ENCODE data around the gene FOXP1.

Gene FOXP1

GRCh38 chr3:71317749-71318457 is 265.6 kb downstream of the FOXP1 start:
- DNase-seq, result peak; percentile 26

DNA sequence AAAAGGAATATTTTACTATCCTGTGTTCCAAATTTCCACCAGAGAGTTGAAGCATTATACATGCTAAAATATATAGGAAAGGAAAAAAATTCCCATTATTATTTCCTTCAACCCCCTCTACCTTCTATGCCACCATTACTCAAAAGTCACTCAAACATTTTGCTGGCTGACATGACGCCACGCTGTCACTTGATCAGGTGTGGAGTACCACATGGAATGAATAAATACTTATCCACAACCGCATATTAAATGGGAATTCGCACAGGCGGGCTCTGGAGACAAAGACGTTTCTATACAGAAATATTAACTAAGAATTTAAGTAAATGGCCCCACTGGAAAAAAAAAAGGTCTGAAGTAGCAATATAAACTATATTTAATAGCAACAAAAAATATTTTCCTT is 266.4 kb downstream of the FOXP1 start:
- no peak for DNase-seq

DNA sequence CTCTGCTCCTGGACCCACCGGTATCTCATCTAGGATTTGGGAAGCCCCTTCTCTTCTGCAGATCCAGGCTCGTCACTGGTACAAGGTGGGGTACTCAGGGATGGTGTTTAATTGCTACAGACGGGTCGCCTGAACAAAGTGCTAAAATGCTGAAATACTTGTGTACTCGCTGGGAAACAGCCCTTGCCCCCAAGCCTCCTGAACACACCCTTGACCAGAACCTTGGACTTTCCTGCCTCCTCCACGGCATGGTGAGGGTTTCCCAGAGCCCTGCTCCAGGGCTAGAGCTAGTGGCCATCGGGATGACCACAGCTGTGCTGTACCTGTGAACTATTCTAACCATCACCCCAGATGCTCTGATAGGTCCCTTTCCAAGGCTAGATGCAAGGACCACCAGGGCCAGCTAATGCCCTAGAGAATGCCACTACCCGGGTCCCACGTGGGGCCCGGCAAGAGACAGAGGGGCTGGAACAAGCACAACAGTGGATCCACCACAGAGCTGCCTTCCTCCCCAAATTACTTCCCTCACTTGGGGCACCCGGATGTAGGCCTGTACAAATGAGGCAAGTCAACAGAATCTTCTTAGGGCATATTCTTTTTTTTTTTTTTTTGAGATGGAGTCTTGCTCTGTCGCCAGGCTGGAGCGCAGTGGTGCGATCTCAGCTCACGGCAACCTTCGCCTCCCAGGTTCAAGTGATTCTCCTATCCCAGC is 267.3 kb downstream of the FOXP1 start:
- DNase-seq, result no peak

DNA sequence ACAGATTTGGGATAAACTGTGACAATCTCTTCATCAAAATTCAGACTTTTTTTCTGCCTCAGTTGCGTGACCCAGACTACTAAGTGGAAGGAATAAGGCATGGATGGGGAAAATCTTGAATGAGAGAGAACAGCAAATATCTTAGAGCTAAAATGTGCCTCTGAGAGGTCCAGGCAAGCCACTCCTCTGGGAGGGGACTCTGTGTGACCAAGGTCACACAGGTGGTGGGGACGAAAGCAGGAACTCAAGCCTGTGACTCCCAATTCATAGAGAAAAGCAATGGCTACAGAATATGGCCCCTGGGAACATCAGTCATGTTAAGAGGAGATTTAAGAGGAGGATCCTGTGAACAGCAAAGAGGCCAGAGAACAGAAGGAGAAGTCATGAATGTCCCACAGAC is 268.1 kb downstream of the FOXP1 start:
- DNase-seq, result no peak

GRCh38 chr3:71313844-71314243 is 269.7 kb downstream of the FOXP1 start:
- no peak for DNase-seq

- no peak for DNase-seq
These were observed 271.1 kb downstream of the FOXP1 start for GRCh38 chr3:71312461-71312860.

DNA sequence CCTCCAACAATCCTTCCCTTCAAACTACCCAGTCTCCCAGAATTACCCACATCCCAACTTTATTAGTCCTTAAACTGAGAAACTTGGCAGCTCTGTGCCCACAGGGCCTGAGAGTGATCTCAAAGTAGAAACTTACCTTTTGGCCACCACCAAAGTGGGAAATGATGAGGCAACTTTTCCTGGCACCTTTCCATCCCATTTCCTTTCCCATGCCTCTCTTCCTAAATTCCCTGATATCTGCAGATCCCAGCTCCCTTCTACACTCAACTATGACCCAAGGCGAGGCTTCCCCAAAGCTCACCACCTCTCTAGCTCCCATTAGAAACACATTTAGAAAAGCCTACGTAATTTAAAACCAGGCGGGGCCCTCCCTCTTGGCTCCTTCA is 271.9 kb downstream of the FOXP1 start:
- DNase-seq, result no peak

DNA sequence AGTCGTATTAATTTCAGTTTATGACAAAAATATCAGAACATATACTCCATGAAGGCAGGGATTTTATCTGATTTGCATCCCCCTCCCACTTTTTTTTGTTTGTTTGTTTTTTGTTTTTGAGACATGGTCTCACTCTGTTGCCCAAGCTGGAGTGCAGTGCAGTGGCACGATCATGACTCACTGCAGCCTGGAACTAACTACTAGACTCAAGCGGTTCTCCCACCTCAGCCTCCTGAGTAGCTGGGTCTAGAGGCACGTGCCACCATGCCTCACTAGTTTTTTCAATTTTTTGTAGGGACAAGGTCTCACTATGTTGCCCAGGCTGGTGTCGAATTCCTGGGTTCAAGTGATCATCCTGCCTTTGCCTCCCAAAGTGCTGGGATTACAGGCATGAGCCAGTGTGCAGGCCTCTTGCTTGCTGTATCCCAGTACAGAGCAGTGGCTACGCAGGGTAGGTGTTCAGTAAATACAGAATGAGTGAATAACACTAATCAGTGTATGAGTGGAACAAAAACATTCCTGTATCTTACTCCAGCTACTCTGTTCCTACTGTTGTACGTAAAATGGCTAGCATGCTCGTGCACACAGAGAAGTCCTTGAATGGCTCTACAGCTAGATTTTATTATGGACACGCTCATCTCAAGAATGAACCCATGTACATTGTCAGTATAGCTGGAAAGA is 272.4 kb downstream of the FOXP1 start:
- no peak for DNase-seq

GRCh38 chr3:71310359-71310979 is 273.1 kb downstream of the FOXP1 start:
- no peak for DNase-seq

DNA sequence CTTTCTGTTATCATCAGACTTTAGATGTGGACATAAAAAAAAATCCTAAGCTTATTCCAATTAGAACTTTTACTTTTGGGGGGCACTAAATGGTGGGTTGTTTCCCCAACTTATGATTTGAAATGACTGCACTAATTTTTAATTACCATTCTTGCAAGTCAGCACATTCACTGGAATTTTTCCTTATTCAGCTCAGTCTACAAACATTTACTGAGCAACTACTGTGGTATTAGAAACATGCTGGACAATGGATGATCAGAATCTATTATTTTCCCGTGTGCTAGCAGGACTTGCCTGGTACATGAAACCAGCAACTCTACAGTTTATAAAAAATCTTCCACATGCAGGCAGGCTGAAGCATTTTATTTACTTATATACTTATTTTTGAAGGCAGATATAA is 273.6 kb downstream of the FOXP1 start:
- DNase-seq, result no peak

DNA sequence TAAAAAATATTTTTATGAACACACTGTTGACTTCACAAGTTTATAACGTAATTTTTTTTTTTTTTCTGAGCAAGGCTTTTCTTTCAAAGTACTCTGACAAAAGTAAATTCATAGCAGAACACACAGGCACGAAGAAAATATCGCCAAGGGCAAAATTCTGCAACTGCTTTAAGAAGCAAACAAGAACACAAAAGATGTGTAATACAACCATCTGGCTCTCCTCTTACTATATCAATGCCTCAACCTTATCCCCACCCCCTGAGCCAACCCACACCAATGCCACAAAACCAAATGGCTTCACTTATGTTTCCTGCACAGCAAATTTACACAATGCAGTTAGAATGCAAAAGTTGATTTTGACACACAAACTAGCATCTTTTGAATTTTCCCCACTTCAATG is 274.2 kb downstream of the FOXP1 start:
- no peak for DNase-seq

GRCh38 chr3:71308836-71309235 is 274.7 kb downstream of the FOXP1 start:
- DNase-seq, result no peak

GRCh38 chr3:71307991-71308697 is 275.4 kb downstream of the FOXP1 start:
- DNase-seq, result no peak

- no peak for DNase-seq
These were observed 278.0 kb downstream of the FOXP1 start for GRCh38 chr3:71305231-71306206.

DNA sequence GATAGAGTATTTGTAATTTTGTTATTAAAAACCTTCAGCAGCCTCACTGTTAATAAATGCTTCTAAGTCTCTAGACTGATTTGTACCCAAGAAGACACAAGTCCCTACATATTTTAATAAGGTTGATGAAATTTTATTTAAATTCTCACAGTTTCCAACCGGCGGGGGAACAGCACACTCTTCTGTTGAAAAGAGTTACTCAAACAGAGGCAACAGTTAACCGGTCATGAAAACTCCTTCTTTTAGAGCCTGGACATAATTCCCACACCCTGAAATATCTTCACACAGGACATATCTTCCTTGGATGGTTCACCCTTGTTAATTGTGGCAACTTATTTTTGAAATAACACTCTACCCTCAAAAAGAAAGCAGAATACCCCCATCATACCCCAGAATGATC is 278.8 kb downstream of the FOXP1 start:
- DNase-seq, result no peak

GRCh38 chr3:71304247-71304646 is 279.3 kb downstream of the FOXP1 start:
- no peak for DNase-seq

DNA sequence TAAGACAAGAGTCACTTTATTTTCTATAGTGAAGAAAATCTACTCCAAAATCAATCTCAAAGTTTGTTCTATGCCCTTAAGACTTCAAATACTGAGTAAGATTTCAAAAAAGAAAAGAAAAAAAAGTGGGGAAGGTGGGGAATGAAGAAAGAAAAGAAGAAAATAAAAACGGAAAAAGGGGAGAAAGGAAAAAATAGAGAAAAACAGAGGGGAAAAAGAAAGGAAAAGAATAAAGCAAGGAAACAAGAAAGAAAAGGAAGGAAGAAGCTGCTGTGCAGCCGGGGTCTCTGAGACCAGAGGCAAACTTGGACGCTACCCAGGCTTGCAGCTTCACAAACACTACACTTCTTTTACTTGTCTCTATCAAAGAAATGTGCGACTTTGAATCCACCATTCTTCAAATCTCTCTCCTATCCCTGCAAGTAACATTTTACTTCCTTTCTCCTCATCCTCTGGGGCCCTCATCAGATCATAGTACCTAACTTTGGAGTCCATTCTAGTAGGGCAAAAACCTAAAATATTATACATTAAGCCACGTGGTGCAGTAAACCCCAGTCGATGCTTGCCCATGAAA is 279.8 kb downstream of the FOXP1 start:
- DNase-seq, result no peak

DNA sequence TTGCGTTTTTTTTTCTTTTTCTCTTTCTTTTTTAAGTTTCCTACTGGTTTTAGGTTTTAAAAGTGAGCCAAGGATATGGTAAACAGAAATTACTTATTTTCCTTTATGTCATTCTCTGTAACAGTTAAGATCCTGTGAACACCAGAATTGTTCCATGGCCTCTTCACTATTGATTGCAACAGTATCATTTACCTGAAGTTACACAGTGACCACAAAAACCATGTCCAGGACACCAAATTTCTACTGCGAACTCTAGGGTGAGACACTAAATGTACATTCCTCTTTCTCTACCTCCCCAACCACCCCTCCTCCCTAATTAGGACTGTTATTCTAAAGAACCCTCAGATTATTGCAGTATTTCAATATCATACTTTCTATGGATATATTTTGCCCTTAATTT is 280.9 kb downstream of the FOXP1 start:
- DNase-seq, result no peak

DNA sequence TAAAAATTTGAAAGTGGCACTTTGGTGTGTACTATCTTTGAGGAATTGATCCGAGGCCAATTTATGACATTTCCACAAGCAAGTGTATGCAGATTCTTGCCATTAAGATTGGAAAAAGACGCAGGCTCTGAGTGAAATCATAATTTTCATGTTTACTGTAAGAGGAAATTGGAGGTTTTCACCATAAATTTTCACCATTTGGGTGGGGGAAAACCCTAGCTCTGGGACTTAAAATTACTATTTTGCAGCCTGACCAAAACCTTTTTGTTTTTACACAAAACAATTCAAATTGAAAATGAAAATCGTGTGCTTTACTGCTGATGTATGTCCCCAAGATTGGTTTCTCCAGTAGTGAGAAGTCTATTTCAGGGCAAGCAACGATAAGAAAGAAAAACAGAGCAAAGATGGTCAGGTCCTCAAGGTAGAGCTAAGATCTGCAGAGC is 282.6 kb downstream of the FOXP1 start:
- no peak for DNase-seq

- no peak for DNase-seq
These were observed 284.4 kb downstream of the FOXP1 start for GRCh38 chr3:71299160-71299559.

DNA sequence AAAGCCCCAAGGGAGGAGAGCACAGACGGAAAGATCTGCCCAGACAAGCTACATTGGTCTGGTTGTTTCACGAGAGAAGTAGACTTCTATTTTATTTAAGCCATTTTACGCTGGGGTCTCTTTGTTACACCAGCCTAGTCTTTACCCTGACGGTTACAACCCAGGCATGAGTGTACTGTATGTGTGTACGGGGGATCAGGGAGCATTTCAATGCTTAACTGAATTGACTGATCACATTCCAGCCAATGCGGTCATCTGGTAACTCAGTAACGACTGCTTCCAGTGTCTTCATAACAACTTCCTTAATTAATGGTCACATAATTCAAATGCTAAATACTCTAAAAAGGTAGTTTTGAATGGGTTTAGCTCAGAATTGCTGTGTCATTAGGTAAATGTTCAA is 288.6 kb downstream of the FOXP1 start:
- DNase-seq, result no peak

All from DMS53 (cell line).